VCaP (cell line): ENCODE results near the gene COIL.

Experiments
- H3K27ac ChIP-seq: fragments of 450-650 bp; 2 replicates; pipeline ENCODE4 v1.5.1; 2017
- TF ChIP-seq, protein P1 (sequence below): fragments of 450-650 bp; conservative IDR thresholded peaks from 2 replicates; pipeline ENCODE4 v1.5.1; 2017; ENCODE audit warnings: mild to moderate bottlenecking, moderate library complexity

The COIL gene

DNA sequence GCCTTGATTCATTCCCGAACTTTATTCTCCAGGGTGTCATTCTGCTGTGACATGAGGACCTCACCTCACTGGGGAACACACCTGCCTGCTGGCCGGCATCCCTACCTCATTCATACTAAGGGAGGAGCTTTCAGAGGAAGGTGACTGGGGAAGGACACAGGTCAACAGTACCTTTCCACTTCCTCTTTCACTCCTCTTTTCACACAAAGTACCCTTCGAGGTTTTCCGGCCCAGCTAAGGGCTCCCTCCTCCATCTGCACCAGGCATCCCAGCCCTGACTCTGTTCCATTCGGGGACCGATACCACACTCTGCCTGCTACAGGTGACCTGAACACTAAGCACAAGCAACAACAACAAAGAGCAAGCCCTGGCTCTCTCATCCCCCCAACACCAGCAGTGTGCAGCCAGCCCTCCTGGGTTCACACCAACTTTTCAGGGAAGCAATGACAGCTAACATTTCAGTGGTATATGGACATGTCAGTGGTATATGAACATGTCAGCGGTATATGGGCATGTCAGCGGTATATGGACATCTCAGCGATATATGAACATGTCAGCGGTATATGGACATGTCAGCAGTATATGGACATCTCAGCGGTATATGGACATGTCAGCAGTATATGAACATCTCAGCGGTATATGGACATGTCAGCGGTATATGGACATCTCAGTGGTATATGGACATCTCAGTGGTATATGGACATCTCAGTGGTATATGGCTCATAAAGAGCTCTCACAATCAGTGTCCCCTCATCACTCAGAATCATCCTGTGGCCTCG is 63.0 kb downstream of the COIL start:
- H3K27ac ChIP-seq: no peak overlapping the region
- TF ChIP-seq, protein P1, sequence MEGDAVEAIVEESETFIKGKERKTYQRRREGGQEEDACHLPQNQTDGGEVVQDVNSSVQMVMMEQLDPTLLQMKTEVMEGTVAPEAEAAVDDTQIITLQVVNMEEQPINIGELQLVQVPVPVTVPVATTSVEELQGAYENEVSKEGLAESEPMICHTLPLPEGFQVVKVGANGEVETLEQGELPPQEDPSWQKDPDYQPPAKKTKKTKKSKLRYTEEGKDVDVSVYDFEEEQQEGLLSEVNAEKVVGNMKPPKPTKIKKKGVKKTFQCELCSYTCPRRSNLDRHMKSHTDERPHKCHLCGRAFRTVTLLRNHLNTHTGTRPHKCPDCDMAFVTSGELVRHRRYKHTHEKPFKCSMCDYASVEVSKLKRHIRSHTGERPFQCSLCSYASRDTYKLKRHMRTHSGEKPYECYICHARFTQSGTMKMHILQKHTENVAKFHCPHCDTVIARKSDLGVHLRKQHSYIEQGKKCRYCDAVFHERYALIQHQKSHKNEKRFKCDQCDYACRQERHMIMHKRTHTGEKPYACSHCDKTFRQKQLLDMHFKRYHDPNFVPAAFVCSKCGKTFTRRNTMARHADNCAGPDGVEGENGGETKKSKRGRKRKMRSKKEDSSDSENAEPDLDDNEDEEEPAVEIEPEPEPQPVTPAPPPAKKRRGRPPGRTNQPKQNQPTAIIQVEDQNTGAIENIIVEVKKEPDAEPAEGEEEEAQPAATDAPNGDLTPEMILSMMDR: no peak

- TF ChIP-seq, protein P1: no peak
- no peak overlapping the region for H3K27ac ChIP-seq
These were observed 63.9 kb downstream of the COIL start for GRCh38 chr17:56896968-56897359.

DNA sequence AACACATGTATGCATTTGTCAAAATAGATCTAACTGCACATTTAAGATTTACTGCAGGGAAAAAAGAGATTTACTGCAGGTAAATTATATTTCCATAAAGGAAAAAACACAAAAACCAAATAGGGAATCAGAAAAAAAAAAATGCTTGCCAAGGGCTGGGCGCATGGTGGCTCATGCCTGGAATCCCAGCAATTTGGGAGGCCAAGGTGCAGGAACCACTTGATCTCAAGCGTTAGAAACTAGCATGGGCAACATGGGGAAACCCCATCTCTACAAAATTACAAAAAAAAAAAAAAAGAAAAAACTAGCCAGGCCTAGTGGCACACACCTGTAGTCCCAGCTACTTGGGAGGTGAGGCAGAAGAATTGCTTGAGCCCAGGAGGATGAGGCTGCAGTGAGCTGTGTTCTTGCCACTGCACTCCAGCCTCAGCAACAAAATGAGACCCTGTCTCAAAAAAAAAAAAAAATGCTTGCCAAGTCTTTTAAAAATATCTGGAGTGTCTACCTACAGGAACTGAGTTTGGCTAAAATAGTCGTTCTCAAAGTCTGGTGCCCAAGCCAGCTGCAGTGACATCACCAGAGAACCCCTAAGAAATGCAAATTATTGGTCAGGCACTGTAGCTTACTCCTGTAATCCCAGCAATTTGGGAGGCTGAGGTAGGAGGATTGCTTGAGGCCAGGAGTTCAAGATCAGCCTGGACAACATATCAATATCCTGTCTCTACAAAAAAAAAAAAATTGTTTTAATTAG is 64.5 kb downstream of the COIL start:
- TF ChIP-seq, protein P1: no peak

DNA sequence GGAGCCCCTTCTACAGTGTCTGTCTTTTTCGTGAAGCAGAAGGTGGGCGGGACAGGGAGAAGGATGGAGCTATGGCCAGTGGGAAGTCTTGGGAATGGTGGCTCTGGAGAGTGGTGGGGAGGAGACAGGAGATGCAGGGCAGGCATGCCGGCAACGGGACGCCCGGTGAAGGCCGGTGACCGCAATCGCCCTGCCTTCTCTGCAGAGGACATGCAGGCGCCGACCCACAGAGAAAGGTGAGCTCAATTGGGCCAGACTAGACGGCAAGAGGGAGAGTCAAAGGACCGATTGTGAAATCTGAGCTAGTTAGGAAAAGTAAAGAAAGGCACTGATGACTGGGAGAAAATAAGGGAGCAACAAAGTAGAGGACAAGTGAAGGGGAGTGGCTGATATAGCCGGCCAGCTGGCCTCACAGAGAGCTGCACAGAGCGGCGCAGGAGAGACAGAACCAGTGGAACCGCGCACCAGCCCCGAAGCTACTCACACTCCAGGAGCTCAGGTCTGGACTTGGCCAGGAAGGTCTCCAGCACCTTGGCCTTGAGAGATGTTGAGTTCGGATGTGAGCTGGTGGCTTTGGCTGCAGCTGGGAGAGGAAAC is 65.9 kb downstream of the COIL start:
- TF ChIP-seq, protein P1: no peak
- no peak overlapping the region for H3K27ac ChIP-seq

More for the DNA sequence above, 64.5 kb downstream of the COIL start:
- H3K27ac ChIP-seq: no peak overlapping the region

GRCh38 chr17:56893503-56893902 is 67.3 kb downstream of the COIL start:
- TF ChIP-seq, protein P1: no peak
- no peak overlapping the region for H3K27ac ChIP-seq

- TF ChIP-seq, protein P1: no peak
- H3K27ac ChIP-seq: no peak overlapping the region
These were observed 68.5 kb downstream of the COIL start for GRCh38 chr17:56892333-56892732.

DNA sequence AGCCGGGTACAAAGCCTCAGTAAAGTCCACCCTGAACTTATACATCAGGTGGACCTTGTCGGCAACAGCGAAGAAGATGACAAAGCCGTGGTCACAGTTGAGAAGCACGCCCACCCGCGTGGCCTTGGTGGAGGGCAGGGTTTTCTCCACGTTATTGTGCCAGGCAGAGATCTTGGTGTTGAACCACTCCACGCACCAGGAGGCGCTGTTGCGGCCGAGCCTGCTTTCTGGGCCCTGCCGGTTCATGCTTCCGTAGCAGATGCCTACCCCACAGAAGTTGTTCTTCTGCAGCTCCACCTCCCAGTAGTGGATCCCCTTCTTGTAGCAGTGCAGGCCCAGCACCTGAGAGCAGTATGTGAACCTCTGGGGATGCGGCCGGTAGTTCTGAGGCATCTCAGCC is 69.1 kb downstream of the COIL start:
- TF ChIP-seq, protein P1: 0 out of 2 replicates have a peak, but pooled peaks have one; percentile 18
- H3K27ac ChIP-seq: no peak overlapping the region
